Renal pelvis (tissue), 4 donors: ENCODE data around the gene TMEM179. TPM values are rescaled to one million over a fixed set of nuclear protein-coding genes. Genes with fewer than 3 reads are reported as not detected.

Source experiments
- DNase-seq: peaks from one replicate; pipeline ENCODE4 v3.0.0-alpha.2; 2013
- polyA plus RNA-seq, 3 donors: library from polyadenylated mRNA; unstranded; fragments of 120-200 nt; gene quantifications; one replicate each; pipeline ENCODE4 v1.2.1, GENCODE V29; 2013; ENCODE audit not compliant: insufficient read length in 3 of 3

TMEM179 gene
- polyA plus RNA-seq, 3 donors = 1.1 to 2.0 (median 1.3) TPM

DNA sequence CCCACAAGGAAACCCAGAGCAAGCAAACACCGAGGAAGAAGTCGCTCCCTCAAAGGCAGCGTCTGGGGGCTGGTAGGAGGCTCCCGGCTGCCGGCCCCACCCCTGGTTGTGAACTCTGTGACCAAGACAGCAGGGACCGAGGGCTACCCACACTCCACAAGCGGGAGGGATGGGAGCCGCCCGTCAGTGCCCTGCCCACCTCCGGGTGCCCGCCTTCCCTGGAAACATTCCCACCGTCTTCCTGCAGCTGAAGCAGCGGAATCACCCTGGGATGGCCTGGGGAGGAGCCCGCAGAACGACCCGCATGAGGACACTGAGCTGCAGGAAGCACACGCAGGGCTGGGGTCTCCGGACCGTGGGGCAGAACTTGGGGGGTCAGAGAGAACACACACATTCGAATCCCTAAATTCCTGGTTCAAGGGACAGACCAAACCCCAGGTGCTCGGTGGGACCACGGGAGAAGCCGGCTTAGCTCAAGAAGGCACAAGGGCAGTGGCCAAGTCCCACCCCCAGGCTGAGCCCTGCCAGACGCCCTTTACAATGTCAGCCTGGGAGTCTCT is 58.5 kb downstream of the TMEM179 start:
- DNase-seq = no peak

DNA sequence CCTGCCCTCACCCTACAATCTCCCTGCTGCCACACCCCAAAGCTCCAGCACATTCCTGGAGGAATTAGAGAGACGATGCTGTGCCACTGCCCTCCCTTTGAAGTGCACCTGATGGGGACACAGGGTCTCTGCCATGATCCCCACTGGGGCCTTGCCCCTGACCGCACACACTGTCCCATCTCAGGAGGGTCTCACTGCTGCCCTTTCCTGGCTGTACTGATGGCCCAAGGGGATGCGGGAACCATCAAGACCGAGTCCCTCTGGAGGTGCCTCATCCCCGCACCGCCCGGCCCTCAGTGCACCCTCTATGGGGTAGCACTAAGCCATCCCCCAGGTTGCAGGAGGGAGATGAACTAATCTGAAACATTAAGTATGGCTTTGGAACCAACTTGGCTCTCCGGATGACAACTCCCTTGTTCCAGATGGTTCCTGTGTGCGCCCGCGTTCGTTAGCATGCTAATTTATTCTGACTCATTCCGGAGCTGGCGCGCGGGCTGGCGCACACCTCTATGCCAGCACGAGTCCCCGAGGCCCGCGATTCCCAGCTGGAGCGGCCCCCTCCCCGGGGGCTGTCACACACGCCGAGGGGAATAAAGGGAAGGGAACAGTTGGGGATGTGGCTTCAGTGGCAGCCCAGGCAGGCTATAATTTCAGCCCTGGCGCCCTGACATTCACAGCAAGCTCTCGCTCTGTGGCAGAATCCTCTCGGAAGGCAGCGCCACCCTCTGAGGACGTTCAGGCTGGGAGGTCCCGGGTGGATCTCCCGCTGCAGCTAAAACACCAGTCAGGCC is 59.2 kb downstream of the TMEM179 start:
- DNase-seq = no peak

DNA sequence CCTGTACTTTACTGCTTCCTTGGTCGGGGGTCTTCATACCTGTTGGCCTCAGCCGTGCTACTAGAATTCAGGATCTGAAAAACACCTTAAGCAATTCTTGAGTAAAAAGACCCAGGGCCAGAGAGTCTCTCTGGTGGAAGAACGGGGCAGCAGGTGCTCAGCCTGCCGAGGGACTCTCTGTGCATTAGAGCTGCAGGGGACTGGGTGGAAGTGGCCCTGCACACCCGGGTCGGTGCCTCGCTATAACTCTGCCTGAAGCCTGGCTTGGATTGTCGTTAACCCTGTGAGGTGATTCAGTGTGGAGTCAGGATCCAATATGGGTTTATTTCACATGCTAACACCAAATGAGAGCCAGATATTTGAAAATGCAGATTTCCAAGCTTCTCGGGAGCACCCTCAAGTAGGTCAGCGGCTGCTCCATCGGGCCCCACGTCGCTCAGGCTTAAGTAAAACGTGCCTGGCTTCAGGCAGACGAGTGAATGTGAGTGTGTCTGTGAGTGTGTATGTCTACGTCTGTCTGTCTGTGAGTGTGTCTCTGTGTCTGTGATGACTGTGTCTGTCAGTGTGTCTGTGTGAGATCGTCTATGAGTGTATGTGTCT is 60.1 kb downstream of the TMEM179 start:
- DNase-seq = no peak

DNA sequence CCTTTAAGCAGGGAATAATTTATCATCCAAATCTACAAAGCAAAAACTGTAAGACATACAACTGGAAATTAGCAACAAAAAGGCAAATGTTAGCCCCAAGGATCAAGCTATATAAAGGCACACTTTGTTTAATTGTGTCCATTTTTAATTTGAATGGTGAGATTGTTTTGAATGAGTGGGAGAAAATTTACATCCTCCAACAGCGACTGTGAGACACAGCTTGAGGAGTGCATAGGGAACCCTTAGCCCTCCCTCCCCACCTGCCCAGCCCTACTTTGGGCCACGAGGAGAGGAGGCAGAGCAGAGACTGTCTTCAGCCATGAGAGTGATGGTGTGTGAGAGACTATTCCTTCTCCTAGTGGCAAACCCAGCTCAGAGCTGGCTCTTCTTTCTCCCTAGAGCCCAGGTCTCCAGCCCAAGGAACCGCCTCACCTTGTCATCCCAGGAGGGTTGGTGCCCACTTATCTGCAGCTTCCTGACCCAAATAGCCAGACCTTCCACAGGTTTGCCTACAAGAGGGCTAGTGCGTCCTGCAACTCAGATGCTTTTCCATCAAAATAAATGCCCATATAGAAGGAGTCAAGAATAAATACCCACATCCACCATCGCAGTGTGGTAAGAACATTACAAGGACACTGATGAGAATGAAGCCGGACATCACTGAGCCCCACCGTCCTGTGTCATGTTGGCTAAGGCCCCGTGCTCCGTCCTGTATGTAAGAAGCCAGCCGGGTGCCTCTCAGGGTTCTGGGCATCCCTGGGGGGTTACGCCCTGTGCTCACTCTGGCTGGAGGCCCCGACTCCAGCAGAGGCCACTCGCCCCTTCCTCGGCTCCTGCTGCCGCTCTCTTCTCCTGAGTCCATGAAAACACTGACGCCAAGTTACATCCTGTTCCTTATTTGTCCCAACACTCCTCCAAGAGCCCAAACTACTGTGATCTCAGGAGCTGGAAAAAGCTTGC is 61.4 kb downstream of the TMEM179 start:
- no peak for DNase-seq

DNA sequence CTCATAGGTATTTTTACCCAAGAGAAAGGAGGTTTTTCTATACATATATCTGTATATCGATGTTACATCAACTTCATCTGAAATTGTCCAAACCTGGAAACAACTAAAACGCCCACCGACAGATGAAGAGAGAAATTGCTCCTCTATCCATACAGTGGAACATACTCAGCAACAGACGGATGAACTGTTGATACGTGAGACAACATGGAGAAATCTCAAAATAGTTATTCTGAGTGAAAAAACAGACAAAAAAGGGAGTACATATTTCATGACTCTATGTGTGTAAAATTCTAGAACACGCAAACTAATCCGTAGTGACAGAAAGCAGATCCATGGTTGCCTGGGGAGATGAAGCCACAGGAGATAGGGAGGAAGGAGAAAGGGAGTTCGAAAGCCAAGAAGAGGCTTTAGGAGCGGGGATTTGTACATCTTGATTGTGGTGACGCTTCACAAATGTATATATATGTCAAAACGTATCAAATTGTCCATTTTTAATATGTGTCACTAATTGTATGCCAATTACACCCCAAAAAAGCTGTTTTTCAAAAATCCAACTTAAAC is 62.6 kb downstream of the TMEM179 start:
- DNase-seq = no peak

Other genes with a start within 250 kb of the TMEM179 start
- gene C14orf180, start 25.0 kb downstream of the TMEM179 start, polyA plus RNA-seq = under 1 TPM in 1 of 3 donors, not detected in 2; 0.28 TPM
- 10 to 100 TPM; 54.0 to 60.1 (median 54.7) TPM for gene INF2, start 84.8 kb upstream of the TMEM179 start, polyA plus RNA-seq
- gene ADSS1, start 119.5 kb upstream of the TMEM179 start, polyA plus RNA-seq = 10 to 100 TPM; 14.7 to 18.6 (median 16.3) TPM
- gene SIVA1, start 148.4 kb upstream of the TMEM179 start, polyA plus RNA-seq = 100 to 1,000 TPM in 1 of 3 donors, 10 to 100 TPM in 2; 72.9 to 103 (median 90.8) TPM
- gene AKT1, start 191.0 kb upstream of the TMEM179 start, polyA plus RNA-seq = 100 to 1,000 TPM; 119 to 153 (median 125) TPM
- gene ZBTB42, start 196.3 kb upstream of the TMEM179 start, polyA plus RNA-seq = 1 to 10 TPM; 4.7 to 5.4 (median 5.1) TPM